Ectodermal cell (in vitro differentiated cells): ENCODE results near the gene HAUS5.

Experiments
- H3K27ac ChIP-seq: 2 replicates; pipeline ENCODE4 v1.7.0; 2013; ENCODE audit warnings: mild to moderate bottlenecking, low read depth, low read length; ENCODE audit not compliant: insufficient read depth, poor library complexity, severe bottlenecking
- H3K27me3 ChIP-seq: 2 replicates; pipeline ENCODE4 v1.7.0; 2013; ENCODE audit warnings: mild to moderate bottlenecking, low read length; ENCODE audit not compliant: insufficient read depth, control insufficient read depth, poor library complexity, severe bottlenecking
- H3K36me3 ChIP-seq: one replicate; pipeline ENCODE4 v1.7.0; 2013; ENCODE audit warnings: low read length; ENCODE audit not compliant: control insufficient read depth, insufficient read depth
- H3K4me1 ChIP-seq: one replicate; pipeline ENCODE4 v1.7.0; 2013; ENCODE audit warnings: low read length; ENCODE audit not compliant: control insufficient read depth, insufficient read depth
- H3K4me3 ChIP-seq: 2 replicates; pipeline ENCODE4 v1.7.0; 2013; ENCODE audit warnings: low read depth, low read length, control low read depth; ENCODE audit not compliant: insufficient read depth
- H3K9me3 ChIP-seq: 2 replicates; pipeline ENCODE4 v1.7.0; 2013; ENCODE audit warnings: mild to moderate bottlenecking, low read length, moderate library complexity; ENCODE audit not compliant: control insufficient read depth
- WGBS, 2 experiments: methylation state at CpG; one replicate each; pipeline ENCODE4 v1.1.7; 2013; ENCODE audit warnings: missing lambda C conversion rate in 2 of 2; 5-methylcytosine and 5-hydroxymethylcytosine counted together

HAUS5 gene

GRCh38 chr19:35642312-35642711 is 29.8 kb downstream of the HAUS5 start:
- Histone ChIP-seq H3K27me3 (peaks cover 5% of the 10 kb centered on the region), H3K9me3 (no peaks in the 10 kb centered on the region), H3K4me1 (peaks cover 33% of the 10 kb centered on the region), H3K36me3 (peaks cover 6% of the 10 kb centered on the region), H3K4me3 (no peak overlapping the region), H3K27ac (no peak overlapping the region)
- 86% methylated on average over 10 of the region's 10 CpGs for WGBS, 2 experiments

GRCh38 chr19:35642798-35643254 is 30.3 kb downstream of the HAUS5 start:
- no peak overlapping the region for H3K27ac ChIP-seq
- H3K4me3 ChIP-seq: peak overlapping the region; percentile 48
- H3K4me1 ChIP-seq: peaks cover 33% of the 10 kb centered on the region
- 59 to 65% methylated on average over 15 of the region's 15 CpGs for WGBS, 2 experiments
- peaks cover 1% of the 10 kb centered on the region for H3K36me3 ChIP-seq
- peaks cover 5% of the 10 kb centered on the region for H3K27me3 ChIP-seq
- no peaks in the 10 kb centered on the region for H3K9me3 ChIP-seq

DNA sequence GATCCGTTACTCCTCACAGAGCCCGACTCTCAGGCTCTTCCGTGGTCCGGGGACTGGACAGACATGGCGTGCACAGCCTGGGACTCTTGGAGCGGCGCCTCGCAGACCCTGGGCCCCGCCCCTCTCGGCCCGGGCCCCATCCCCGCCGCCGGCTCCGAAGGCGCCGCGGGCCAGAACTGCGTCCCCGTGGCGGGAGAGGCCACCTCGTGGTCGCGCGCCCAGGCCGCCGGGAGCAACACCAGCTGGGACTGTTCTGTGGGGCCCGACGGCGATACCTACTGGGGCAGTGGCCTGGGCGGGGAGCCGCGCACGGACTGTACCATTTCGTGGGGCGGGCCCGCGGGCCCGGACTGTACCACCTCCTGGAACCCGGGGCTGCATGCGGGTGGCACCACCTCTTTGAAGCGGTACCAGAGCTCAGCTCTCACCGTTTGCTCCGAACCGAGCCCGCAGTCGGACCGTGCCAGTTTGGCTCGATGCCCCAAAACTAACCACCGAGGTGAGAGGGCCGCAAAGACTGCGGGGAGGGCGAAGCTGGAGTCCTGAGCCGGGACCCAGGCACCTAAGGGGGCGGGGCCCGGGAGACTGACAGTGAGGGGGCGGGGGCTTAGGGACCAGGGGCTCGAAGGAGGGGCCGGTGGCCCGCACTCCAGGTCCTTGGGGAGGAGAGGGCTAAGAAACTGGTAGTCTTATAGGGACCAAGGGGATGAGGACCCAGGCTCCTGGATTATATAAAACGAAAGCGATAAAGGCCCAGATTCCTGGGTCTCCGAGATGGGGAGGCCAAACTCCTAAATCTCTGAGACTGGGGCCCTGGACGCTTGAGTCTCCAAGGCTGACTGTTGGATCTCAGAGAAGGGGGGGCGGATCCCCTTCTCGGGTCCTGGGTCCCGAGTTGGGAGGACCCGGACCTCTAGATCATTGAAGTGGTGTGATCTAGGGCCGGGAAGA is 31.0 kb downstream of the HAUS5 start:
- Histone ChIP-seq H3K4me3 (peak overlapping the region; percentile 48), H3K9me3 (no peaks in the 10 kb centered on the region), H3K27me3 (peaks cover 5% of the 10 kb centered on the region), H3K36me3 (no peaks in the 10 kb centered on the region), H3K4me1 (peaks cover 33% of the 10 kb centered on the region), H3K27ac (peak overlapping the region; percentile 79)
- WGBS, 2 experiments: 1% methylated on average over 69 of the region's 69 CpGs

DNA sequence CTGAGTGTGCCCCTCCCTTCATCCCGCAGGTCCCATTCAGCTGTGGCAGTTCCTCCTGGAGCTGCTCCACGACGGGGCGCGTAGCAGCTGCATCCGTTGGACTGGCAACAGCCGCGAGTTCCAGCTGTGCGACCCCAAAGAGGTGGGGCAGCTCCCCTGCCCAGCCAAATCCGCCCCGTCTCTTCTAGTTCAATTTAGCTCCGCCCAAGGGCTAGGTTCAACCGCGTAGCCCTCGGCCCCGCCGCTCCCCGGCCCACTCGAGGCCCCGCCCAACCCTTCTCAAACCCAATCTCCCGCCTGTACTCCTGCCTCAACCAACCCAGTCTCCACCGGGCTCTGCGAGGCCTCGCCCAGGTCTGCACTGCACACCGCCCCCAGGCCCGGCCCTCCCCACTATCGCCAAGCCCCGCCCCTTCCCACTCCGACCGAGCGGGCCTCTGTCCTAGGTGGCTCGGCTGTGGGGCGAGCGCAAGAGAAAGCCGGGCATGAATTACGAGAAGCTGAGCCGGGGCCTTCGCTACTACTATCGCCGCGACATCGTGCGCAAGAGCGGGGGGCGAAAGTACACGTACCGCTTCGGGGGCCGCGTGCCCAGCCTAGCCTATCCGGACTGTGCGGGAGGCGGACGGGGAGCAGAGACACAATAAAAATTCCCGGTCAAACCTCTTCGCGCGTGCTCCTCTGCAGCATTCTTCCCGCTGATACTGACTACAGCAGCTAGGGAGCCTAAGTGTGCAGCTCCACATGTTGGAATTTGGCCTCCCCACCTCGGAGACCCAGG is 31.9 kb downstream of the HAUS5 start:
- Histone ChIP-seq H3K9me3 (no peaks in the 10 kb centered on the region), H3K27me3 (peaks cover 5% of the 10 kb centered on the region), H3K36me3 (no peaks in the 10 kb centered on the region), H3K4me3 (peak overlapping the region; percentile 48), H3K27ac (peak overlapping the region; percentile 79), H3K4me1 (peaks cover 27% of the 10 kb centered on the region)
- WGBS, 2 experiments: 1% methylated on average over 60 of the region's 60 CpGs

GRCh38 chr19:35644987-35645679 is 32.6 kb downstream of the HAUS5 start:
- Histone ChIP-seq H3K4me1 (peaks cover 21% of the 10 kb centered on the region), H3K36me3 (no peaks in the 10 kb centered on the region), H3K27me3 (peaks cover 5% of the 10 kb centered on the region), H3K9me3 (no peaks in the 10 kb centered on the region), H3K27ac (peak overlapping the region; percentile 28), H3K4me3 (peak overlapping the region; percentile 48)
- 15 to 16% methylated on average over 20 of the region's 20 CpGs for WGBS, 2 experiments

DNA sequence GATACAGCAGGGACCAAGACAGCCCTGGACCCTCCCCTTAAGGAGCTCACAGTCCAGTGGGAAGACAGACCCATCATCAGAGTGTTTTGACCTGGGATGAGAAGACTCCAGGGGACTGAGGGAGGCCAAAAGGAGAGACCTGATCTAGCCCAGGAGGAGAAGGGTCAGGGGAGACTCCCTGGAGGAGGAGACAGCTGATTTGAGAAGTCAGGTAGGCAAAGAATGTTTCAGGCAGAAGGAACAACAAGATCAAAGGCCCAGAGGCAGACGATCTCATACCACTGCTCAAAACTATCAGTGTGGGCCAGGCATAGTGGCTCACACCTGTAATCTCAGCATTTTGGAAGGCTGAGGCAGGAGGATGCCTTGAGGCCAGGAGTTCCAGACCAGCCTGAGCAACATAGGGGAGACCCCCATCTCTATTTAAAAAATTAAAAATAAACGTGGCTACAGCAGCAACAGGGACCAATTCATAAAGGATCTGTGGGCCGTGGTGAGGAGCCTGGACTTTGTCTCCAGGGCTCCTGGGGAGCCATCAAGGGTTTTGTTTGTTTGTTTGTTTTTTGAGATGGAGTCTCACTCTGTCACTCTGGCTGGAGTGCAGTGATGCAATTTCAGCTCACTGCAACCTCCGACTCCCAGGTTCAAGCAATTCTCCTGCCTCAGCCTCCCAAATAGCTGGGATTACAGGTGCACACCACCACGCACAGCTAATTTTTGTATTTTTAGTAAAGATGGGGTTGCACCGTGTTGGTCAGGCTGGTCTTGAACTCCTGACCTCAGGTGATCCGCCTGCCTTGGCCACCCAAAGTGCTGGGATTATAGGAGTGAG is 33.4 kb downstream of the HAUS5 start:
- Histone ChIP-seq H3K36me3 (no peaks in the 10 kb centered on the region), H3K27ac (no peak overlapping the region), H3K4me1 (peaks cover 21% of the 10 kb centered on the region), H3K27me3 (peaks cover 5% of the 10 kb centered on the region), H3K4me3 (no peak overlapping the region), H3K9me3 (no peaks in the 10 kb centered on the region)
- WGBS, 2 experiments: 86 to 88% methylated on average over 7 of the region's 7 CpGs

- peak within 1 kb of the TSS; percentile 90 for H3K4me3 ChIP-seq
- WGBS, 2 experiments: 1% methylated on average over 46 of the region's 46 CpGs
- H3K27me3 ChIP-seq: peaks cover 5% of the 10 kb centered on the region
- H3K9me3 ChIP-seq: no peaks in the 10 kb centered on the region
- H3K27ac ChIP-seq: no peak within 1 kb of the TSS
- H3K4me1 ChIP-seq: peaks cover 6% of the 10 kb centered on the region
- H3K36me3 ChIP-seq: peaks cover 4% of the 10 kb centered on the region
Measured at GRCh38 chr19:35648017-35648961, 35.8 kb downstream of the HAUS5 start, which contains the start of gene COX6B1. COX6B1 (plus strand) TSS chr19:35648323; CDS start chr19:35651244, 2,921 bp downstream.

DNA sequence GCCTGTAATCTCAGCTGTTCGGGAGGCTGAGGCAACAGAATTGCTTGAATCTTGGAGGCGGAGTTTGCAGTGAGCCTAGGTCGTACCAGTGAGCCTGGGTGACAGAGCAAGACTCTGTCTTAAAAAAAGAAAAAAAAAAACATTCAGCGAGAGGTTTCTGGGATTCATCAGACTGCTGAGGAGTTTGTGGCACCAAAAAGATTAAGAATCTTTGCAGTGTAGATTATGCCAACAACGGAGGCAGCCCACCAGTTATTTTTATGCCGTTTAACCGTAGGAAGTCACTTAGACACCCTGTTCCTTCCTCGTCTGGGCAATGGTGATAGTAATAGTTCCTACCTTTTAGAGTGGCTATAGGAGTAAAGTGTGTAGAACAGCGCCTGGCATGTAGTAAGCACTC is 38.0 kb downstream of the HAUS5 start:
- no peak overlapping the region for H3K4me3 ChIP-seq
- no peak overlapping the region for H3K27ac ChIP-seq
- peaks cover 5% of the 10 kb centered on the region for H3K27me3 ChIP-seq
- WGBS, 2 experiments: 93 to 94% methylated on average over 9 of the region's 9 CpGs
- peaks cover under 1% of the 10 kb centered on the region for H3K4me1 ChIP-seq
- peaks cover 13% of the 10 kb centered on the region for H3K36me3 ChIP-seq
- no peaks in the 10 kb centered on the region for H3K9me3 ChIP-seq
